ELR (cell line): ENCODE measurements around the gene ESR2.
"Not testable (repeated sequence)": the region's sequence is repeated elsewhere in the genome, so short reads cannot be mapped to it uniquely, and the experiment has no call there.

Experiments
- DNase-seq: peaks from one replicate; pipeline ENCODE4 v3.0.0-alpha.2; 2015; ENCODE audit warnings: low read depth

Gene ESR2

DNA sequence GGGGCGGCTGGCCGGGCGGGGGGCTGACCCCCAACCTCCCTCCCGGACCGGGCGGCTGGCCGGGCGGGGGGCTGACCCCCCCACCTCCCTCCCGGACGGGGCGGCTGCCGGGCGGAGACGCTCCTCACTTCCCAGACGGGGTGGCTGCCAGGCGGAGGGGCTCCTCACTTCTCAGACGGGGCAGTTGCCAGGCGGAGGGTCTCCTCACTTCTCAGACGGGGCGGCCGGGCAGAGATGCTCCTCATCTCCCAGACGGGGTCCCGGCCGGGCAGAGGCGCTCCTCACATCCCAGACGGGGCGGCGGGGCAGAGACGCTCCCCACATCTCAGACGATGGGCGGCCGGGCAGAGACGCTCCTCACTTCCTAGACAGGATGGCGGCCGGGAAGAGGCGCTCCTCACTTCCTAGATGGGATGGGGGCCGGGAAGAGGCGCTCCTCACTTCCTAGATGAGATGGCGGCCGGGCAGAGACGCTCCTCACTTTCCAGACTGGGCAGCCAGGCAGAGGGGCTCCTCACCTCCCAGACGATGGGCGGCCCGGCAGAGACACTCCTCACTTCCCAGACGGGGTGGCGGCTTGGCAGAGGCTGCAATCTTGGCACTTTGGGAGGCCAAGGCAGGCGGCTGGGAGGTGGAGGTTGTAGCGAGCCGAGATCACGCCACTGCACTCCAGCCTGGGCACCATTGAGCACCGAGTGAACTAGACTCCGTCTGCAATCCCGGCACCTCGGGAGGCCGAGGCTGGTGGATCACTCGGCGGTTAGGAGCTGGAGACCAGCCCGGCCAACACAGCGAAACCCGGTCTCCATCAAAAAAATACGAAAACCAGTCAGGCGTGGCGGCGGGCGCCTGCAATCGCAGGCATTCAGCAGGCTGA, 256.1 kb downstream of the ESR2 start:
- not testable (repeated sequence) for DNase-seq

DNA sequence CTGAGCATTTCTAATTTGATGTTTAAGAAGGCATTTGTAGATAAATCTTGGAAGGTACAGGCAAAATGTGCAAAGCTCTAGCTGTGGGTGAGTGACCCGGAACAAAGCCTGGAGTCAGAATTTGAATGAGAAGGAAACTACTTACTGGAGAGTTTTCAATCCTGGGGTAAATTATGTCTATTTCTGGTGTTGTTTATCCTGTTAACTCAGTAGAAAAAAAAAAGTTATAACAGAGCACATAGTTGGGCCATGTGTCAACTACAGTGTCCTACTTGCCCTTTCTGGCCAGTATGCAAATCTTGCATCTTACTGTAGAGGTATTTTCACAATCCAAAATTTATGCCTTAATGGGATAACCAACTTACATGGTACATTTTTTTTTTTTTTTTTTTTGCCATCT, 259.0 kb downstream of the ESR2 start:
- DNase-seq: peak; percentile 43
